ENCODE measurements around the gene GTPBP1.

The GTPBP1 gene

DNA sequence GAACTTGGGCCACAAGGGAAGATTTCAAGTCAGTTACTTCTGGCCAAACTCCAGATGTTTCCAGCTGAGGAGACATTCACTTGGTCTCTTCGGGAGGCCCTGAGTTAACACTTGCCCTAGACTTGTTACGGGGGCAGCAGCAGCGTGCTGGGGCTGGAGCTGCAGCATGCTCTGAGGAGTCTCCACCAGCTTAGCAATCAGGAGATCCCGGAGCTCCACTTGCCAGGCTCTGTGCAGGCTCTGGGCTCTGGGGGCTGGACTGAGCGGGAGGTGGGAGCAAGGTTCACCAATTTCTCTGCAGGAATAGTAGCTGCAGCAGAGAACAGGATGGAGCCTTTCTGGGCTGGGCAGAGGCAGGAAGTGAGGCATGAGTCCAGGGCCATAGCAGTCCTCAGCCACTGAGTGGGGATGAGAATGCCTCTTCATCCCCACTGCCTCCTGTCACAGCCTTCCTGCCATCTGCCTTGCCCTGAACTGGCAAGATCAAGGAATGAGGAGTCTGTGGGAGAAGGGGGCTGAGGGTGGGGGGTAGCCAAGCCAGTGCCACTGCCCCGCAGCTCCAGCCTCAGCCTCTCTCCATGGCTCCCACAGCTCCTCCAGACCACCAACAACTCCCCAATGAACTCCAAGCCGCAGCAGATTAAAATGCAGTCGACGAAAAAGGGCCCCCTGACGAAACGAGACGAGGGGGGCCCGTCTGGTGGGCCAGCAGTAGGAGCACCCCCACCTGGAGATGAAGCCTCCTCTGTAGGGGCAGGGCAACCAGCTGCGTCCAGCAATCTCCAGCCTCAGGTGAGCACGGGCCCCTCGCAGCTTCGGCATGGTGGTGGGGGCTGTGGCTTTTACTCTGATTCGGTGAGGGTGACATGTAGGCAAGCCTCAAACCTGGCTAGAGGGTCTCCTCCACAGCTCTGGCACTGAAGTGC, 23.4 kb downstream of the GTPBP1 start:
- Histone ChIP-seq H3K27me3 (replicated peaks in 2 of 5; ENCODE audit: control insufficient read depth in 4 of 5, insufficient read depth in 5 of 5, low read length in 4 of 5) (no peaks in the 10 kb centered on the region), H3K9me3 (ENCODE audit: control extremely low read depth in 1 of 5, control insufficient read depth in 4 of 5, insufficient read depth in 2 of 5, low read depth in 1 of 5, low read length in 4 of 5) (no peaks in the 10 kb centered on the region), H3K36me3 (ENCODE audit: control insufficient read depth in 4 of 4, insufficient read depth in 4 of 4, low read length in 3 of 4) (peaks cover 18 to 96% (median 79%) of the 10 kb centered on the region in 4 experiments), H3K4me1 (ENCODE audit: control extremely low read depth in 1 of 4, control insufficient read depth in 4 of 4, insufficient read depth in 4 of 4, low read length in 3 of 4) (peaks cover 0 to 3% (median 0%) of the 10 kb centered on the region in 4 experiments), H3K27ac (ENCODE audit: insufficient read depth in 1 of 2, low read depth in 1 of 2, low read length in 2 of 2, poor library complexity in 1 of 2, severe bottlenecking in 2 of 2) (no peak overlapping the region), H3K4me3 (ENCODE audit: control insufficient read depth in 1 of 7, extremely low read depth in 1 of 7, insufficient read depth in 4 of 7, low read depth in 2 of 7, low read length in 6 of 7) (no peak overlapping the region)
- 99% methylated on average over 7 of the region's 18 CpGs for WGBS (ENCODE audit: insufficient coverage)
- ChIA-PET POLR2A (no interaction called here), CTCF (interaction anchor here (0.6 to 1.3 kb wide), 6 partner anchors 11 to 278 kb away, joined by 3 read pairs; no protein-coding TSS in a partner anchor)
- DNase-seq, result no peak

DNA sequence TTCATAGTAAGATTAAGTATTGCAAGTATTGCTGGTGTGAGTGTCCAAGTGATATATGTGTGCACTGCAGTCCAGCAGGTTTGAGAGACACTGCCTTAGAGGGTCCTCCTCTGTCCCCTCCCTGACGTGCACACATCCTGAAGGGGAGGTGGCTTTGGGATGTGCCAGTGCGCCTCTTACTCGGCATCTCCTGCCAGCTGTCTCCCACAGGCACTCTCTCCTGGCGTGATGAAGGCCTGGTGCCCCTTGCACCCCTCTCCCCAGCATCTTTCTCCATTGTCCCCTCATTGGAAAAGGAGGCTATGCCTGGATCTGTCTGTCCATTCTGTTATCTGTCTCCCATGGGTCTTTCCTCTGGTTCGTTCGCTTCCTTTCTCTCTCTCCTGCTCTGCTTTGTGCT, 24.2 kb downstream of the GTPBP1 start:
- Histone ChIP-seq H3K27ac (ENCODE audit: insufficient read depth in 1 of 2, low read depth in 1 of 2, low read length in 2 of 2, poor library complexity in 1 of 2, severe bottlenecking in 2 of 2) (no peak overlapping the region), H3K27me3 (replicated peaks in 2 of 5; ENCODE audit: control insufficient read depth in 4 of 5, insufficient read depth in 5 of 5, low read length in 4 of 5) (no peaks in the 10 kb centered on the region), H3K4me3 (ENCODE audit: control insufficient read depth in 1 of 7, extremely low read depth in 1 of 7, insufficient read depth in 4 of 7, low read depth in 2 of 7, low read length in 6 of 7) (no peak overlapping the region), H3K4me1 (ENCODE audit: control extremely low read depth in 1 of 4, control insufficient read depth in 4 of 4, insufficient read depth in 4 of 4, low read length in 3 of 4) (peaks cover 0 to 3% (median 0%) of the 10 kb centered on the region in 4 experiments), H3K36me3 (ENCODE audit: control insufficient read depth in 4 of 4, insufficient read depth in 4 of 4, low read length in 3 of 4) (peaks cover 14 to 96% (median 75%) of the 10 kb centered on the region in 4 experiments), H3K9me3 (ENCODE audit: control extremely low read depth in 1 of 5, control insufficient read depth in 4 of 5, insufficient read depth in 2 of 5, low read depth in 1 of 5, low read length in 4 of 5) (no peaks in the 10 kb centered on the region)
- no peak for DNase-seq
- ChIA-PET CTCF (interaction anchor here (0.6 to 1.3 kb wide), 3 partner anchors 12 to 277 kb away, joined by 3 read pairs; no protein-coding TSS in a partner anchor), POLR2A (no interaction called here)
- WGBS (ENCODE audit: insufficient coverage), result 87% methylated on average over 3 of the region's 6 CpGs

DNA sequence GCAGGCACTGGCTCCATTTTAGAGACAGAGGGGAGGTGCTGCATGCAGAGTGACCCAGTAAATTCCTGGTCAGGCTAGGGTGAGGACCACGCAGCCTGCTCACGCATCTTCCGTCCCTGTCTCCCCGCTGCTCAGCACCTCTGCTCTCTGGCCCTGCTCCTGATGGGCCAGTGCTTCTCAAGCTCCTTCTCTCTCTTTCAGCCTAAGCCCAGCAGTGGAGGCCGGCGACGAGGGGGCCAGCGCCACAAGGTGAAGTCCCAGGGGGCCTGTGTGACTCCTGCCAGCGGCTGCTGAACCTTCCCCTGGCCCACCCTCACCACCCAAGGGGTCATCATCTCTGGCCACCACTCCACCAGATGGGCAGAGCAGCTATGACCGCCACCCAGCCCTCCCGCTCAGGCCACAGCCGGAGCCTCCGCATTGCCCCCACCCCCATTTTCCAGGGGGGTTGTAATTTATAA, 24.7 kb downstream of the GTPBP1 start:
- POLR2A ChIA-PET, result no interaction called here
- peaks cover 0 to 3% (median under 1%) of the 10 kb centered on the region in 4 experiments for H3K4me1 ChIP-seq (ENCODE audit: control extremely low read depth in 1 of 4, control insufficient read depth in 4 of 4, insufficient read depth in 4 of 4, low read length in 3 of 4)
- H3K27ac ChIP-seq (ENCODE audit: insufficient read depth in 1 of 2, low read depth in 1 of 2, low read length in 2 of 2, poor library complexity in 1 of 2, severe bottlenecking in 2 of 2), result no peak overlapping the region
- no peaks in the 10 kb centered on the region for H3K27me3 ChIP-seq (replicated peaks in 2 of 5; ENCODE audit: control insufficient read depth in 4 of 5, insufficient read depth in 5 of 5, low read length in 4 of 5)
- 92% methylated on average over 12 of the region's 13 CpGs for WGBS (ENCODE audit: insufficient coverage)
- H3K4me3 ChIP-seq (ENCODE audit: control insufficient read depth in 1 of 7, extremely low read depth in 1 of 7, insufficient read depth in 4 of 7, low read depth in 2 of 7, low read length in 6 of 7), result no peak overlapping the region
- H3K9me3 ChIP-seq (ENCODE audit: control extremely low read depth in 1 of 5, control insufficient read depth in 4 of 5, insufficient read depth in 2 of 5, low read depth in 1 of 5, low read length in 4 of 5), result no peaks in the 10 kb centered on the region
- no peak for DNase-seq
- peaks cover 12 to 96% (median 73%) of the 10 kb centered on the region in 4 experiments for H3K36me3 ChIP-seq (ENCODE audit: control insufficient read depth in 4 of 4, insufficient read depth in 4 of 4, low read length in 3 of 4)
- CTCF ChIA-PET, result interaction anchor here (1.3 to 7.2 kb wide), 3 partner anchors 13 to 58 kb away, joined by 3 to 42 read pairs (median 3); no protein-coding TSS in a partner anchor

DNA sequence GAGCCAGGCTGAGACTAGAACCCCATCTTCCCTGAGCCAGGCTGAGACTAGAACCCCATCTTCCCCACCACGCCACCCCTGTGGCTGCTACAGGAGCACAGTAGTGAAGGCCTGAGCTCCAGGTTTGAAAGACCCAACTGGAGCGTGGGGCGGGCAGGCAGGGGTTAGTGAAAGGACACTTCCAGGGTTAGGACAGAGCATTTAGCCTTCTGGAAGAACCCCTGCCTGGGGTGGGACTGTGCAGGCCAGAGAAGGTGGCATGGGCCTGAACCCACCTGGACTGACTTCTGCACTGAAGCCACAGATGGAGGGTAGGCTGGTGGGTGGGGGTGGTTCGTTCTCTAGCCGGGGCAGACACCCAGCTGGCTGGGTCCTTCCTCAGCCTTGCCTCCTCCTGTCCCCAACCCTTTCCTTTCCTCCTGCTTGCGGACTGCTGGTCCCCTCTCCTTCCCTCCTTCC, 26.0 kb downstream of the GTPBP1 start:
- no peak overlapping the region for H3K4me3 ChIP-seq (ENCODE audit: control insufficient read depth in 1 of 7, extremely low read depth in 1 of 7, insufficient read depth in 4 of 7, low read depth in 2 of 7, low read length in 6 of 7)
- H3K9me3 ChIP-seq (ENCODE audit: control extremely low read depth in 1 of 5, control insufficient read depth in 4 of 5, insufficient read depth in 2 of 5, low read depth in 1 of 5, low read length in 4 of 5), result no peaks in the 10 kb centered on the region
- H3K27ac ChIP-seq (ENCODE audit: insufficient read depth in 1 of 2, low read depth in 1 of 2, low read length in 2 of 2, poor library complexity in 1 of 2, severe bottlenecking in 2 of 2), result no peak overlapping the region
- DNase-seq, result no peak
- POLR2A ChIA-PET, result interaction anchor here (0.8 to 1.5 kb wide), 2 partner anchors 10 to 12 kb away, joined by 3 read pairs; no protein-coding TSS in a partner anchor
- CTCF ChIA-PET, result interaction anchor here (1.4 to 7.2 kb wide), 4 partner anchors 8 to 22 kb away, joined by 4 to 64 read pairs (median 28); no protein-coding TSS in a partner anchor
- H3K4me1 ChIP-seq (ENCODE audit: control extremely low read depth in 1 of 4, control insufficient read depth in 4 of 4, insufficient read depth in 4 of 4, low read length in 3 of 4), result peaks cover 0 to 9% (median 1%) of the 10 kb centered on the region in 4 experiments
- 93% methylated on average over 5 of the region's 6 CpGs for WGBS (ENCODE audit: insufficient coverage)
- peaks cover 15 to 96% (median 73%) of the 10 kb centered on the region in 4 experiments for H3K36me3 ChIP-seq (ENCODE audit: control insufficient read depth in 4 of 4, insufficient read depth in 4 of 4, low read length in 3 of 4)
- H3K27me3 ChIP-seq (replicated peaks in 2 of 5; ENCODE audit: control insufficient read depth in 4 of 5, insufficient read depth in 5 of 5, low read length in 4 of 5), result no peaks in the 10 kb centered on the region

DNA sequence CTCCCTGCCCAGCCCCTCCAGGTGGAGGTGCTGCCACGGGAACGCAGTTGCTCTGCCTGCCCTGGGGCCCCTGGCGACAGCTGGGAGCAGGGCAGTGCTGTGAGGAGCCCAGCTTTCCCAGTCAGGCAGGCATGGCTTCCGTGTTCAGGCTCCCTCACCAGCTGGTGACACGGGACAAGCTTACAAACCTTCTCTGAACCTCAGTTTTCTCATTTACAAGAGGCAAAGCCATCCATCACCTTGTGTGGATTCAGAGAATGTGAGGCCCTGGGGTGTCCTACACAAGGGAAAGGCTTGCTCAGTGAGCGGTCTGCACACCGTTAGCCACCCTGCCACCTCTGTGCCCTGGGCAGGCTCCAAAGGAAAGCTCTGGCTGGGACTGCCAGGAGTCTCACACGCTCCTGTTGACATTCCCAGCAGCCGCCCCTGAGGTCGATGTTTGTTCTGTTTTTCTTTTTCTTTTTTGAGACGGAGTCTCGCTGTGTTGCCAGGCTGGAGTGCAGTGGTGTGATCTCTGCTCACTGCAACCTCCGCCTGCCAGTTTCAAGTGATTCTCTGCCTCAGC, 26.6 kb downstream of the GTPBP1 start:
- peaks cover 0 to 12% (median 3%) of the 10 kb centered on the region in 4 experiments for H3K4me1 ChIP-seq (ENCODE audit: control extremely low read depth in 1 of 4, control insufficient read depth in 4 of 4, insufficient read depth in 4 of 4, low read length in 3 of 4)
- DNase-seq, result no peak
- no peak overlapping the region for H3K4me3 ChIP-seq (ENCODE audit: control insufficient read depth in 1 of 7, extremely low read depth in 1 of 7, insufficient read depth in 4 of 7, low read depth in 2 of 7, low read length in 6 of 7)
- ChIA-PET CTCF (interaction anchor here (1.4 to 7.2 kb wide), 6 partner anchors 8 to 33 kb away, joined by 4 to 64 read pairs (median 16); no protein-coding TSS in a partner anchor), POLR2A (interaction anchor here (1.2 to 1.5 kb wide), 2 partner anchors 13 to 36 kb away, joined by 3 read pairs; no protein-coding TSS in a partner anchor)
- no peak overlapping the region for H3K27ac ChIP-seq (ENCODE audit: insufficient read depth in 1 of 2, low read depth in 1 of 2, low read length in 2 of 2, poor library complexity in 1 of 2, severe bottlenecking in 2 of 2)
- WGBS (ENCODE audit: insufficient coverage), result 94% methylated on average over 10 of the region's 13 CpGs
- no peaks in the 10 kb centered on the region for H3K9me3 ChIP-seq (ENCODE audit: control extremely low read depth in 1 of 5, control insufficient read depth in 4 of 5, insufficient read depth in 2 of 5, low read depth in 1 of 5, low read length in 4 of 5)
- no peaks in the 10 kb centered on the region for H3K27me3 ChIP-seq (replicated peaks in 2 of 5; ENCODE audit: control insufficient read depth in 4 of 5, insufficient read depth in 5 of 5, low read length in 4 of 5)
- H3K36me3 ChIP-seq (ENCODE audit: control insufficient read depth in 4 of 4, insufficient read depth in 4 of 4, low read length in 3 of 4), result peaks cover 14 to 96% (median 72%) of the 10 kb centered on the region in 4 experiments

DNA sequence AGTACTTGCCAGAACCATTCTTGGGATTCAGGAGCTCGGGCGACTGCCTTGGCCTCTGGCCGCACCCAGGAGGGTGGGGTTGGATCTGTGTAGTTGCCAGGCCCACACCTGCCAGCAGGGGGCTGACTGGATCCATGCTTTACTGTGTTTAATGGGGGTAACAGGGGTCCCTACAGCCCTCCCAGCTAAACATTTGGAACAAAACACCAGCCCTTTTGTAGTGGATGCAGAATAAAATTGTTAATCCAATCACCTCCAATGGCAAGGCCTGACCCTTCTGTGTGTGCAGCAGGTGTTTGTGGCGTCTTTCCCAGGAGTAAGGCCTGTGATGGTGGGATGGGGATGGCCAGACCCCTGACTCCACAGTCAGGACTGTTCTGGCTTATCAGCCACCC, 27.6 kb downstream of the GTPBP1 start:
- Histone ChIP-seq H3K9me3 (ENCODE audit: control extremely low read depth in 1 of 5, control insufficient read depth in 4 of 5, insufficient read depth in 2 of 5, low read depth in 1 of 5, low read length in 4 of 5) (no peaks in the 10 kb centered on the region), H3K27ac (ENCODE audit: insufficient read depth in 1 of 2, low read depth in 1 of 2, low read length in 2 of 2, poor library complexity in 1 of 2, severe bottlenecking in 2 of 2) (no peak overlapping the region), H3K4me1 (ENCODE audit: control extremely low read depth in 1 of 4, control insufficient read depth in 4 of 4, insufficient read depth in 4 of 4, low read length in 3 of 4) (peaks cover 0 to 21% (median 3%) of the 10 kb centered on the region in 4 experiments), H3K4me3 (ENCODE audit: control insufficient read depth in 1 of 7, extremely low read depth in 1 of 7, insufficient read depth in 4 of 7, low read depth in 2 of 7, low read length in 6 of 7) (no peak overlapping the region), H3K27me3 (replicated peaks in 2 of 5; ENCODE audit: control insufficient read depth in 4 of 5, insufficient read depth in 5 of 5, low read length in 4 of 5) (no peaks in the 10 kb centered on the region), H3K36me3 (ENCODE audit: control insufficient read depth in 4 of 4, insufficient read depth in 4 of 4, low read length in 3 of 4) (peaks cover 12 to 96% (median 71%) of the 10 kb centered on the region in 4 experiments)
- CTCF ChIA-PET, result interaction anchor here (1.0 to 7.2 kb wide), 9 partner anchors 9 to 35 kb away, joined by 3 to 64 read pairs (median 13); no protein-coding TSS in a partner anchor
- peak in 2 of 3 donors; percentile 43 to 54 for DNase-seq
- POLR2A ChIA-PET, result interaction anchor here (1.2 to 1.5 kb wide), 2 partner anchors 14 to 35 kb away, joined by 3 read pairs; no protein-coding TSS in a partner anchor
- 100% methylated on average over 1 of the region's 4 CpGs for WGBS (ENCODE audit: insufficient coverage)
